AG09319 (cell line): ENCODE results near the gene PRSS23.

Experiments used
- DNase-seq: peaks from one replicate; pipeline ENCODE4 v3.0.0-alpha.2; 2010; ENCODE audit warnings: low read depth; ENCODE audit errors: extremely low read depth
- TF ChIP-seq, protein P1 (sequence below): IDR thresholded peaks from 2 replicates; pipeline ENCODE4 v1.5.1; 2011; ENCODE audit warnings: low read depth, mild to moderate bottlenecking, inconsistent platforms, low read length, moderate library complexity

Gene PRSS23

DNA sequence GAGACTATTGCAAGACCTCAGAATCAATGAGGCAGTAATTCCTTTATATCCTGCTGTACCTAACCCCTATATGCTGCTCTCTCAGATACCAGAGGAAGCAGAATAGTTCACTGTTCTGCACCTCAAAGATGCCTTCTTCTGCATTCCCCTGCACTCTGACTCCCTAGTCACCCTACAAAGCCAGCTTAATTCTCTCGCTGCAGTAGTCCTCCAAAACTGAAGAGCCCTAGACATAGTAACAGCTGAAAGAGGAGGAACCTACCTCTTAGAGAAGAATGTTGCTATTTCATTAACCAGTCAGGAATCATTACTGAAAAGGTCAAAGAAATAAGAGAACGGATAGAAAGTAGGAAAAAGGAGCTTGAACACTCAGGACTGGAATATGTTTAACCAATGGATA lies 49.3 kb downstream of the PRSS23 start:
- TF ChIP-seq, protein P1, sequence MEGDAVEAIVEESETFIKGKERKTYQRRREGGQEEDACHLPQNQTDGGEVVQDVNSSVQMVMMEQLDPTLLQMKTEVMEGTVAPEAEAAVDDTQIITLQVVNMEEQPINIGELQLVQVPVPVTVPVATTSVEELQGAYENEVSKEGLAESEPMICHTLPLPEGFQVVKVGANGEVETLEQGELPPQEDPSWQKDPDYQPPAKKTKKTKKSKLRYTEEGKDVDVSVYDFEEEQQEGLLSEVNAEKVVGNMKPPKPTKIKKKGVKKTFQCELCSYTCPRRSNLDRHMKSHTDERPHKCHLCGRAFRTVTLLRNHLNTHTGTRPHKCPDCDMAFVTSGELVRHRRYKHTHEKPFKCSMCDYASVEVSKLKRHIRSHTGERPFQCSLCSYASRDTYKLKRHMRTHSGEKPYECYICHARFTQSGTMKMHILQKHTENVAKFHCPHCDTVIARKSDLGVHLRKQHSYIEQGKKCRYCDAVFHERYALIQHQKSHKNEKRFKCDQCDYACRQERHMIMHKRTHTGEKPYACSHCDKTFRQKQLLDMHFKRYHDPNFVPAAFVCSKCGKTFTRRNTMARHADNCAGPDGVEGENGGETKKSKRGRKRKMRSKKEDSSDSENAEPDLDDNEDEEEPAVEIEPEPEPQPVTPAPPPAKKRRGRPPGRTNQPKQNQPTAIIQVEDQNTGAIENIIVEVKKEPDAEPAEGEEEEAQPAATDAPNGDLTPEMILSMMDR = no peak
- DNase-seq = no peak
